Neutrophil (primary cell): Measurements from ENCODE around the gene KAZALD1.

Source experiments
- H3K27ac ChIP-seq: fragments of 200-600 bp; sonication (generic); 2 replicates; pipeline ENCODE4 v1.5.1; 2016; ENCODE audit warnings: mild to moderate bottlenecking, moderate library complexity
- H3K27me3 ChIP-seq: fragments of 200-600 bp; sonication (generic); 2 replicates; pipeline ENCODE4 v1.6.0; 2016; ENCODE audit warnings: mild to moderate bottlenecking
- H3K36me3 ChIP-seq: fragments of 200-600 bp; sonication (generic); 2 replicates; pipeline ENCODE4 v1.5.1; 2017
- H3K4me1 ChIP-seq, 2 experiments: fragments of 200-600 bp in 1 of 2; sonication (generic) in 1 of 2; 1 replicate in 1 of 2; 2 replicates in 1 of 2; pipeline versions ENCODE4 v1.5.1 to v1.6.1; 2013 to 2016; ENCODE audit warnings: low read depth in 1 of 2, low read length in 1 of 2, mild to moderate bottlenecking in 1 of 2, moderate library complexity in 1 of 2; ENCODE audit not compliant: control insufficient read depth in 1 of 2, insufficient read depth in 1 of 2
- H3K4me3 ChIP-seq, 2 experiments: fragments of 200-600 bp in 1 of 2; sonication (generic) in 1 of 2; 1 replicate in 1 of 2; 2 replicates in 1 of 2; pipeline ENCODE4 v1.5.1; 2013 to 2016; ENCODE audit warnings: low read depth in 1 of 2, low read length in 1 of 2, mild to moderate bottlenecking in 1 of 2, moderate library complexity in 1 of 2
- H3K9me3 ChIP-seq: fragments of 200-600 bp; sonication (generic); 2 replicates; pipeline ENCODE4 v1.5.1; 2016
- CTCF ChIP-seq: fragments of 200-600 bp; sonication (generic); IDR thresholded peaks from 2 replicates; pipeline ENCODE4 v1.5.1; 2016; ENCODE audit warnings: antibody characterized with exemption

Gene KAZALD1

GRCh38 chr10:101072923-101073322, 11.1 kb downstream of the KAZALD1 start:
- H3K27ac ChIP-seq: no peak overlapping the region
- peaks cover 57% of the 10 kb centered on the region for H3K27me3 ChIP-seq
- H3K4me1 ChIP-seq: peaks cover 18% of the 10 kb centered on the region in 2 experiments
- no peak overlapping the region for H3K4me3 ChIP-seq
- no peaks in the 10 kb centered on the region for H3K36me3 ChIP-seq
- H3K9me3 ChIP-seq: no peaks in the 10 kb centered on the region
- no peak for TF ChIP-seq CTCF

GRCh38 chr10:101073631-101074030, 11.8 kb downstream of the KAZALD1 start:
- TF ChIP-seq CTCF: no peak

GRCh38 chr10:101075775-101076174, 14.0 kb downstream of the KAZALD1 start:
- peaks cover 86% of the 10 kb centered on the region for H3K27me3 ChIP-seq

More at GRCh38 chr10:101073631-101074030, 11.8 kb downstream of the KAZALD1 start:
- Histone ChIP-seq H3K9me3 (no peaks in the 10 kb centered on the region), H3K36me3 (no peaks in the 10 kb centered on the region), H3K27me3 (peaks cover 64% of the 10 kb centered on the region), H3K27ac (no peak overlapping the region), H3K4me1 (peaks cover 16 to 18% of the 10 kb centered on the region in 2 experiments), H3K4me3 (no peak overlapping the region)

GRCh38 chr10:101076630-101077029, 14.8 kb downstream of the KAZALD1 start:
- no peak for TF ChIP-seq CTCF

More at GRCh38 chr10:101075775-101076174, 14.0 kb downstream of the KAZALD1 start:
- TF ChIP-seq CTCF: no peak
- H3K9me3 ChIP-seq: no peaks in the 10 kb centered on the region
- no peak overlapping the region for H3K4me3 ChIP-seq
- H3K4me1 ChIP-seq: peaks cover 13 to 14% of the 10 kb centered on the region in 2 experiments
- no peak overlapping the region for H3K27ac ChIP-seq
- no peaks in the 10 kb centered on the region for H3K36me3 ChIP-seq

GRCh38 chr10:101079874-101080273, 18.1 kb downstream of the KAZALD1 start:
- Histone ChIP-seq H3K27me3 (peaks cover 99% of the 10 kb centered on the region), H3K4me1 (no peaks in the 10 kb centered on the region), H3K9me3 (no peaks in the 10 kb centered on the region), H3K4me3 (no peak overlapping the region), H3K27ac (no peak overlapping the region), H3K36me3 (no peaks in the 10 kb centered on the region)
- TF ChIP-seq CTCF: no peak

More at GRCh38 chr10:101076630-101077029, 14.8 kb downstream of the KAZALD1 start:
- peaks cover 4 to 5% of the 10 kb centered on the region in 2 experiments for H3K4me1 ChIP-seq
- no peaks in the 10 kb centered on the region for H3K36me3 ChIP-seq
- peaks cover 94% of the 10 kb centered on the region for H3K27me3 ChIP-seq
- H3K27ac ChIP-seq: no peak overlapping the region
- H3K9me3 ChIP-seq: no peaks in the 10 kb centered on the region
- no peak overlapping the region for H3K4me3 ChIP-seq
